Esophagus (tissue), 2 donors: Measurements from ENCODE around the gene TACC3. TPM values are rescaled to one million over a fixed set of nuclear protein-coding genes. Genes with fewer than 3 reads are reported as not detected.

Experiments used
- H3K27ac ChIP-seq, 2 donors: one replicate each; pipeline ENCODE4 v1.5.1; 2013; ENCODE audit warnings: low read depth in 2 of 2, mild to moderate bottlenecking in 2 of 2, inconsistent platforms in 1 of 2, low read length in 1 of 2, moderate library complexity in 1 of 2
- H3K27me3 ChIP-seq, 2 donors: one replicate each; pipeline ENCODE4 v1.6.1; 2013; ENCODE audit warnings: low read length in 2 of 2, control low read depth in 1 of 2, mild to moderate bottlenecking in 1 of 2; ENCODE audit not compliant: insufficient read depth in 2 of 2, control insufficient read depth in 1 of 2
- H3K36me3 ChIP-seq, 2 donors: one replicate each; pipeline ENCODE4 v1.6.1; 2013; ENCODE audit warnings: low read length in 1 of 2; ENCODE audit not compliant: control insufficient read depth in 2 of 2, insufficient read depth in 2 of 2
- H3K4me1 ChIP-seq, 2 donors: one replicate each; pipeline ENCODE4 v1.6.1; 2013; ENCODE audit warnings: low read length in 1 of 2; ENCODE audit not compliant: control insufficient read depth in 2 of 2, insufficient read depth in 2 of 2
- H3K4me3 ChIP-seq, 2 donors: one replicate each; pipeline ENCODE4 v1.5.1; 2013; ENCODE audit warnings: low read length in 2 of 2, mild to moderate bottlenecking in 2 of 2, low read depth in 1 of 2, moderate library complexity in 1 of 2
- H3K9me3 ChIP-seq, 2 donors: one replicate each; pipeline ENCODE4 v1.6.1; 2013; ENCODE audit warnings: mild to moderate bottlenecking in 2 of 2, low read depth in 1 of 2, low read length in 1 of 2, moderate library complexity in 1 of 2; ENCODE audit not compliant: control insufficient read depth in 2 of 2, insufficient read depth in 1 of 2
- WGBS, 2 donors: extraction: QIAGEN DNeasy Blood & Tissue Kit; methylation state at CpG; one replicate each; pipeline ENCODE4 v1.1.7; 2013; 5-methylcytosine and 5-hydroxymethylcytosine counted together
- polyA plus RNA-seq, 2 donors: library from polyadenylated mRNA; stranded (reverse); fragments of 200-250 nt; gene quantifications; one replicate each; pipeline ENCODE4 v1.2.3, GENCODE V29; 2013
- donor health status: healthy with polysubstance abuse.
- donor health status: Bipolar disorder and iron deficiency.

Gene TACC3
- polyA plus RNA-seq, 2 donors: 22.5 to 25.7 TPM

GRCh38 chr4:1756893-1757779 lies 35.8 kb downstream of the TACC3 start:
- no peaks in the 10 kb centered on the region for H3K27me3 ChIP-seq
- no peaks in the 10 kb centered on the region for H3K36me3 ChIP-seq
- WGBS, 2 donors: 66 to 73% methylated on average over 18 to 20 of the region's 20 CpGs
- no peaks in the 10 kb centered on the region for H3K9me3 ChIP-seq
- peaks cover 18 to 60% of the 10 kb centered on the region in 2 donors for H3K4me1 ChIP-seq
- no peak overlapping the region for H3K4me3 ChIP-seq
- peak overlapping the region in 1 of 2 donors; percentile 58 for H3K27ac ChIP-seq

GRCh38 chr4:1757836-1758235 lies 36.5 kb downstream of the TACC3 start:
- Histone ChIP-seq H3K9me3 (no peaks in the 10 kb centered on the region), H3K27ac (peak overlapping the region; percentile 81 to 94), H3K36me3 (no peaks in the 10 kb centered on the region), H3K27me3 (no peaks in the 10 kb centered on the region), H3K4me1 (peaks cover 18 to 53% of the 10 kb centered on the region in 2 donors), H3K4me3 (no peak overlapping the region)
- WGBS, 2 donors: 57 to 61% methylated on average over 15 to 17 of the region's 17 CpGs

- Histone ChIP-seq H3K4me3 (peak overlapping the region in 1 of 2 donors; percentile 2), H3K27ac (peak overlapping the region; percentile 81 to 94), H3K9me3 (no peaks in the 10 kb centered on the region)
Measured at GRCh38 chr4:1758306-1759121, 37.2 kb downstream of the TACC3 start.

GRCh38 chr4:1759170-1759817 lies 38.0 kb downstream of the TACC3 start:
- H3K4me3 ChIP-seq: peak overlapping the region in 1 of 2 donors; percentile 7
- no peaks in the 10 kb centered on the region for H3K36me3 ChIP-seq
- no peaks in the 10 kb centered on the region for H3K27me3 ChIP-seq
- WGBS, 2 donors: 65 to 74% methylated on average over 19 of the region's 19 CpGs
- peak overlapping the region; percentile 81 to 94 for H3K27ac ChIP-seq
- H3K4me1 ChIP-seq: peaks cover 13 to 42% of the 10 kb centered on the region in 2 donors
- H3K9me3 ChIP-seq: no peaks in the 10 kb centered on the region

More at GRCh38 chr4:1758306-1759121, 37.2 kb downstream of the TACC3 start:
- H3K27me3 ChIP-seq: no peaks in the 10 kb centered on the region
- 61 to 75% methylated on average over 26 to 27 of the region's 27 CpGs for WGBS, 2 donors
- no peaks in the 10 kb centered on the region for H3K36me3 ChIP-seq
- H3K4me1 ChIP-seq: peaks cover 17 to 47% of the 10 kb centered on the region in 2 donors

GRCh38 chr4:1759818-1760223 lies 38.5 kb downstream of the TACC3 start:
- Histone ChIP-seq H3K4me1 (peaks cover 10 to 40% of the 10 kb centered on the region in 2 donors), H3K27me3 (no peaks in the 10 kb centered on the region), H3K4me3 (no peak overlapping the region), H3K36me3 (no peaks in the 10 kb centered on the region), H3K9me3 (no peaks in the 10 kb centered on the region), H3K27ac (peak overlapping the region; percentile 81 to 94)
- 48 to 57% methylated on average over 13 of the region's 13 CpGs for WGBS, 2 donors

GRCh38 chr4:1760521-1761071 lies 39.3 kb downstream of the TACC3 start:
- H3K27ac ChIP-seq: peak overlapping the region; percentile 81 to 94
- 41 to 44% methylated on average over 18 to 25 of the region's 25 CpGs for WGBS, 2 donors
- no peaks in the 10 kb centered on the region for H3K36me3 ChIP-seq
- no peak overlapping the region for H3K4me3 ChIP-seq
- H3K9me3 ChIP-seq: no peaks in the 10 kb centered on the region
- H3K27me3 ChIP-seq: no peaks in the 10 kb centered on the region
- H3K4me1 ChIP-seq: peaks cover 9 to 35% of the 10 kb centered on the region in 2 donors

- 61 to 62% methylated on average over 14 to 32 of the region's 32 CpGs for WGBS, 2 donors
Measured at GRCh38 chr4:1761130-1761689, 39.9 kb downstream of the TACC3 start.

GRCh38 chr4:1762264-1763010 lies 41.1 kb downstream of the TACC3 start:
- Histone ChIP-seq H3K4me1 (peaks cover 12 to 38% of the 10 kb centered on the region in 2 donors), H3K36me3 (no peaks in the 10 kb centered on the region), H3K9me3 (no peaks in the 10 kb centered on the region), H3K4me3 (no peak overlapping the region), H3K27me3 (no peaks in the 10 kb centered on the region), H3K27ac (peak overlapping the region in 1 of 2 donors; percentile 9)
- 82 to 83% methylated on average over 20 of the region's 20 CpGs for WGBS, 2 donors

More at GRCh38 chr4:1761130-1761689, 39.9 kb downstream of the TACC3 start:
- Histone ChIP-seq H3K27ac (peak overlapping the region; percentile 81 to 94), H3K4me1 (peaks cover 8 to 36% of the 10 kb centered on the region in 2 donors), H3K4me3 (no peak overlapping the region), H3K36me3 (no peaks in the 10 kb centered on the region), H3K9me3 (no peaks in the 10 kb centered on the region), H3K27me3 (no peaks in the 10 kb centered on the region)
